Ramos (cell line): Measurements from ENCODE around the gene PLCB1.

Source experiments
- in situ Hi-C: fragments of 300-500 bp; cut with MboI; formaldehyde crosslinking; loops from one replicate; pipeline ENCODE4 v1.14.3; 2022; ENCODE audit warnings: low sequenced_read_pairs; ENCODE audit not compliant: unreplicated experiment

PLCB1 gene

DNA sequence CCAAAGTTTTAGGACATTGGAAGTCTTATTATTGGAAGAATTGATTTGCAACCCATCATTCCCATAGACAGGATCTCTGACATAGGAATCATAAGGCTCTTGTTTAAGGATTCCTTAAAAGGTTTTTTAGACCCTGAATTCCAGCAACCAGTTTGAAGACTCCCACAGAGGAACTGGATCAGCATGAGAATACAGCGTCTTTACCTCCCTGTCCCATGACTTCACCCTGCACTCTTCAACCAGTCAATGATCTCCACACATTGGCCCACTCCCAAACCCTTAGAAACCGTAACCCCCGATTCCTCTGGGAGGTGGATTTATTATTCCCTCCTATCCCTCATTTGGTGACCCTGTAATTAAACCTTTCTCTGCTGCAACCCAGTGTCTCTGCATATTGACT, 786.1 kb downstream of the PLCB1 start:
- in situ Hi-C loops, result no loop called here

DNA sequence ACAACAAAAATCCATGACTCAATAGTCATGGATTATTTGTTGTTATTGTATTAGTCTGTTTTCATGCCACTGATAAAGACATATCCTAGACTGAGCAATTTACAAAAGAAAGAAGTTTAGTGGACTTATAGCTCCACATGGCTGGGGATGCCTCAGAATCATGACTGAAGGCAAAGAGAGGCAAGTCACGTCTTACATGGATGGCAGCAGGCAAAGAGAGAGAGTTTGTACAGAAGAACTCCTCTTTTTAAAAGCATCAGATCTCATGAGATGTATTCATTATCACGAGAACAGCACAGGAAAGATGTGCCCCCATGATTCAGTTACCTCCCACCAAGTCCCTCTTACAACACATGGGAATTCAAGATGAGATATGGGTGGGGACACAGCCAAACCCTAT, 792.5 kb downstream of the PLCB1 start:
- in situ Hi-C loops, result no loop called here

DNA sequence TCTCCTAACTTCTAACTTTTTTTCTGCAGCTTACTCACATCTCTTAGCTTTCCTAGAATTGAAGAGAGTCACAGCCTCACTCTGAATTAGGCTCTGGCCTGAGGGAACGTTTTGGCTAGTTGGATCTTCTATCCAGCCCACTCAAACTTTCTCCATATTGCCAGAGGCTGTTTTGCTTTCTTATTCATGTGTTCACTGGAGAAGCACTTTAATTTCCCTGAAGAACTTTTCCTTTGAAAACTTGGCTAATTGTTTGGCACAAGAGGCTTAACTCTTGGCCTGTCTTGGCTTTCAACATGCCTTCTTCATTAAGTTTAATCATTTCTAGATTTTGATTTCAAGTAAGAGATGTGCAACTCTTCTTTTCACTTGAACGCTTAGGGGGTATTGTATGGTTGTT, 798.7 kb downstream of the PLCB1 start:
- in situ Hi-C loops, result no loop called here

DNA sequence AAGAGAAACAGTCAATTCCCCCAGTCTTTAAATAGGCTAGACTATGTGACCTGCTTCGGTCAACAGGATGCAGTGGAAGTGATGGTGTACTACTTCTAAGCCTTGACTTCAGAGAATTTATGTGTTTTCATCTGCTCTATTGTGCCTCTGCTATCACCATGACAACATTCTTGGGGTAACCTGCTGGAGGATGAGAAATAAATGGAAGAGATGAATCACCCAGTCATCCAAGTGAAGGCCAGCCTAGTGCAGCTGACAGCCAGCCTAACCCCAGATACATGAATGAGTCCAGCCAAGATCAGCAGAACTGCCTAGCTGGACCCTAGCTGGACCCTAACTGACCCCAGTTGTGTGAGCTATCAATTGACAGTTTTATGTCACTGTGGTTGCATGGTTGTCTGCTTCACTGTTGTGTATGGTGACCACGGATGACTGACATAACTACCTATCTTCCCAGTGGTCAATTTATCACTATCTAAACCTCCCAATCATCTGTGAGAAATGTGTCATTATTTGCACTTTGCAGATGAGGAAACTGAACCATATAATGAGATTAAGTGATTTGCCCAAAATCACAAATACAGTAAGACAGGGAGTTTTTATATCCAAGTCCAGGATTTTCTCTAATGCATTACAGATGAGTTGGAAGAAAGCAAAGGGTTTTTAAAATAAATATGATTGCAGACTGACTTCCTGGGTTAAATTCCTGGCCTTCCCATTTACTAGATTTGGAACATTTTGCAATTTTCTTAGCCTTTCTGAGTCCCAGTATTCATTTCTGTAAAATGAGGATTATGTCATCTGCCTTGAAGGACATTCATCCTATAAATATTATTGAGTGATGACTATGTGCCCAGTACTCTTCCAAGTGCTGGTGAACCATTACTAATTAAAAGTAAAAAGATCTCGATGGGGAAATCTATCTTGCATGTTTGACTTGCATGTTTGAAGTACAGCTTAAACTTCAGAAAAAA, 800.4 kb downstream of the PLCB1 start:
- in situ Hi-C loops, result no loop called here

DNA sequence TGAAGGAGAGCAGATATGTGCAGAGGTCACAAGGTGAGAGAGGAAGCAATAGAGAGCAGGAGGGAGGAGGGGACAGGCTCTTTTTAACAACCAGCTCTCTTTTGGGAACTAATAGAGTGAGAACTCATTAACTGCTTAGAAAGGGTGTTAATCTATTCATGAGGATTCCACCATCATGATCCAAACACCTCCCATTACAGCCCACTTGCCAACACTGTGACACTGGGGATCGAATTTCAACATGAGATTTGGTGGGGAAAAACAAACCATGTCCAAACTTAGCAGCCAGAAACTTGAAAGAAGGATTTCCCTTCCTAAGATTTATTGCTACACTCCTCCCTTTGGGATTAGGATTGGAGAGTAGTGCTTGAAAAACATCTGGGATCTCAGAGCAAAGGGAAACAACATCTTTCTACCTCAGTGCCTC, 801.3 kb downstream of the PLCB1 start:
- in situ Hi-C loops, result no loop called here

DNA sequence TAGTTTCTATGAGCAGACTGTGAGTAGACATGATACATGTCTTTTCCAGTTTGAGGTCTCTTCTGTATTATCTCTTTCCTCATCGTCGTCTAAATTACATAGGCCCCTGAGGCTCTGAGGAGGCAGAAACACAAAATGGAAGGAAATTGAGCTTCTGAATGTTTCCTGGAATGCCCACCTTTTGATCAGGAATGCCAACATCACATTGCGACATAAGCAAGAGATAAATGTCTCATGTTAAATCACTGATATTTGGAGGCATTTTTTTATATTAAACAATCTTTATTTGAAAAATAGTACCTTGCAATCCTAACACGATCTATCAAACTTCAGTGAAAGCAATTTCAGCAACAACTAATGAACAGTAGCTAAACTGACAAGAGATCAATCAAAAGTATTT, 802.3 kb downstream of the PLCB1 start:
- in situ Hi-C loops, result no loop called here
